Measurements from ENCODE around the gene TMEM259. TPM values are rescaled to one million over a fixed set of nuclear protein-coding genes. Genes with fewer than 3 reads are reported as not detected.

Gene TMEM259
- total RNA-seq, 1 donor from 2014 or later: 232 TPM

DNA sequence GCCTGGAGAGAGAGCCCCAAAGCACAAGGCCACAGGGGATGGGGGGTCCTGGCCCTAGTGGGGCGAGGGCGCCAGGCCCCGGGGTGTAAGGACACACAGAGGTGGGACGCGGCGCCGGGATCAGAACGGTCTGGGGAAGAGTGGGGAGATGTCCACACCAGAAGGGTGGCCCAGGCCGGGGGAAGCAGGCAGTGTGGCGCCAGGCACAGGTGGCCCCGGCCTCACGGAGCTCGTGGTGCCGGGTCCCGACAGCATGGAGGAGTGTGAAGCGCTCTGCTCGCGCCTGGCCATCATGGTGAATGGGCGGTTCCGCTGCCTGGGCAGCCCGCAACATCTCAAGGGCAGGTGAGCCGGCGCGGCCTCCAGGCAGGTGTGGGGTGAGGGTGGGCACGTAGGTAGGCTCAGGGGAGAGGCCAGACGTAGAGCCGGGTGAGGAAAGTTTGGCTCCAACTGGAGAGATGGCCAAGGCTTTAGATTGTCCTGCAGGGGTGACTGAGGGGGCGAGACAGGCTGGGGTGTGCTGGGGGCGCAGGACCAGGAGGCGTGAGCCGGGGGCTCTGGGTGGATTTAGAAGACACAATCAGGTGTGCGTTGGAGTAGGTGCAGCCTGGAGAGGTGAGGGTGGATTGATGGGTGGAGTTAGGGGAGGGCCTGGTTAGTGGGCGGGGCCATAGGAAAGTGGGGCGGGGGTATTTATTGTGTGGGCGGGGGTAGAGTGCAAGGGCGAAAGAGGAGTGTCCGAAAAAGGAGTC is 43.2 kb upstream of the TMEM259 start:
- no peaks in the 10 kb centered on the region for H3K36me3 Mint-ChIP-seq
- H3K4me1 Mint-ChIP-seq: peaks cover 13% of the 10 kb centered on the region
- TF ChIP-seq, protein P1, sequence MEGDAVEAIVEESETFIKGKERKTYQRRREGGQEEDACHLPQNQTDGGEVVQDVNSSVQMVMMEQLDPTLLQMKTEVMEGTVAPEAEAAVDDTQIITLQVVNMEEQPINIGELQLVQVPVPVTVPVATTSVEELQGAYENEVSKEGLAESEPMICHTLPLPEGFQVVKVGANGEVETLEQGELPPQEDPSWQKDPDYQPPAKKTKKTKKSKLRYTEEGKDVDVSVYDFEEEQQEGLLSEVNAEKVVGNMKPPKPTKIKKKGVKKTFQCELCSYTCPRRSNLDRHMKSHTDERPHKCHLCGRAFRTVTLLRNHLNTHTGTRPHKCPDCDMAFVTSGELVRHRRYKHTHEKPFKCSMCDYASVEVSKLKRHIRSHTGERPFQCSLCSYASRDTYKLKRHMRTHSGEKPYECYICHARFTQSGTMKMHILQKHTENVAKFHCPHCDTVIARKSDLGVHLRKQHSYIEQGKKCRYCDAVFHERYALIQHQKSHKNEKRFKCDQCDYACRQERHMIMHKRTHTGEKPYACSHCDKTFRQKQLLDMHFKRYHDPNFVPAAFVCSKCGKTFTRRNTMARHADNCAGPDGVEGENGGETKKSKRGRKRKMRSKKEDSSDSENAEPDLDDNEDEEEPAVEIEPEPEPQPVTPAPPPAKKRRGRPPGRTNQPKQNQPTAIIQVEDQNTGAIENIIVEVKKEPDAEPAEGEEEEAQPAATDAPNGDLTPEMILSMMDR (IDR thresholded peaks at IDR 0.05; ENCODE audit: unreplicated experiment): no peak
- H3K4me3 Mint-ChIP-seq: peak overlapping the region; percentile 46
- H3K9me3 Mint-ChIP-seq: no peaks in the 10 kb centered on the region
- no peak overlapping the region for H3K27ac Mint-ChIP-seq
- no peak for DNase-seq (ENCODE audit: low spot score in 2 of 2, unreplicated experiment in 2 of 2)
- H3K27me3 Mint-ChIP-seq (ENCODE audit: low read depth): peaks cover 20% of the 10 kb centered on the region

GRCh38 chr19:1063030-1063908 is 42.3 kb upstream of the TMEM259 start:
- peaks cover 13% of the 10 kb centered on the region for H3K4me1 Mint-ChIP-seq
- DNase-seq (ENCODE audit: low spot score in 2 of 2, unreplicated experiment in 2 of 2): no peak
- H3K27me3 Mint-ChIP-seq (ENCODE audit: low read depth): peaks cover 14% of the 10 kb centered on the region
- H3K27ac Mint-ChIP-seq: no peak overlapping the region
- no peaks in the 10 kb centered on the region for H3K9me3 Mint-ChIP-seq
- no peak overlapping the region for H3K4me3 Mint-ChIP-seq
- TF ChIP-seq, protein P1 (IDR thresholded peaks at IDR 0.05; ENCODE audit: unreplicated experiment): no peak
- no peaks in the 10 kb centered on the region for H3K36me3 Mint-ChIP-seq

- no peak overlapping the region for H3K4me3 Mint-ChIP-seq
- peaks cover 11% of the 10 kb centered on the region for H3K27me3 Mint-ChIP-seq (ENCODE audit: low read depth)
- no peaks in the 10 kb centered on the region for H3K9me3 Mint-ChIP-seq
- H3K27ac Mint-ChIP-seq: no peak overlapping the region
- H3K36me3 Mint-ChIP-seq: no peaks in the 10 kb centered on the region
- peaks cover 13% of the 10 kb centered on the region for H3K4me1 Mint-ChIP-seq
- no peak for DNase-seq (ENCODE audit: low spot score in 2 of 2, unreplicated experiment in 2 of 2)
- TF ChIP-seq, protein P1 (IDR thresholded peaks at IDR 0.05; ENCODE audit: unreplicated experiment): no peak
Measured at GRCh38 chr19:1062387-1063029, 41.6 kb upstream of the TMEM259 start.

- H3K27me3 Mint-ChIP-seq (ENCODE audit: low read depth): peaks cover 11% of the 10 kb centered on the region
- no peak overlapping the region for H3K27ac Mint-ChIP-seq
- H3K4me3 Mint-ChIP-seq: no peak overlapping the region
- no peaks in the 10 kb centered on the region for H3K9me3 Mint-ChIP-seq
- no peak for DNase-seq (ENCODE audit: low spot score in 2 of 2, unreplicated experiment in 2 of 2)
- H3K4me1 Mint-ChIP-seq: peaks cover 13% of the 10 kb centered on the region
- no peaks in the 10 kb centered on the region for H3K36me3 Mint-ChIP-seq
- TF ChIP-seq, protein P1 (IDR thresholded peaks at IDR 0.05; ENCODE audit: unreplicated experiment): no peak
Measured at GRCh38 chr19:1061987-1062386, 41.1 kb upstream of the TMEM259 start.

- TF ChIP-seq, protein P1 (IDR thresholded peaks at IDR 0.05; ENCODE audit: unreplicated experiment): no peak
- Mint-ChIP-seq H3K27me3 (ENCODE audit: low read depth) (peaks cover 6% of the 10 kb centered on the region), H3K4me1 (peaks cover 8% of the 10 kb centered on the region), H3K27ac (no peak overlapping the region), H3K4me3 (no peak overlapping the region), H3K9me3 (no peaks in the 10 kb centered on the region), H3K36me3 (no peaks in the 10 kb centered on the region)
- DNase-seq (ENCODE audit: low spot score in 2 of 2, unreplicated experiment in 2 of 2): no peak
Measured at GRCh38 chr19:1060689-1061088, 39.8 kb upstream of the TMEM259 start.

All from mesothelial cell of epicardium (in vitro differentiated cells).